GM18907 (cell line): ENCODE results near the gene GAS6.
"Not testable (repeated sequence)": the region's sequence is repeated elsewhere in the genome, so short reads cannot be mapped to it uniquely, and the experiment has no call there.

Experiments
- ATAC-seq: cut with Tn5 transposase; IDR thresholded peaks from one replicate; pipeline ENCODE4 v1.9.1; 2021; ENCODE audit warnings: mild to moderate bottlenecking, moderate library complexity; ENCODE audit not compliant: unreplicated experiment

Gene GAS6

GRCh38 chr13:113863524-113864272, at the start of gene GAS6:
GAS6 (minus strand) TSS chr13:113864076; CDS start chr13:113863920, 156 bp downstream.
- ATAC-seq = no peak

GRCh38 chr13:113913408-113913807, 49.5 kb upstream of the GAS6 start:
- not testable (repeated sequence) for ATAC-seq

GRCh38 chr13:113912596-113912995, 48.7 kb upstream of the GAS6 start:
- ATAC-seq = no peak

- ATAC-seq = no peak
These were observed 44.0 kb upstream of the GAS6 start for GRCh38 chr13:113907635-113908617.

DNA sequence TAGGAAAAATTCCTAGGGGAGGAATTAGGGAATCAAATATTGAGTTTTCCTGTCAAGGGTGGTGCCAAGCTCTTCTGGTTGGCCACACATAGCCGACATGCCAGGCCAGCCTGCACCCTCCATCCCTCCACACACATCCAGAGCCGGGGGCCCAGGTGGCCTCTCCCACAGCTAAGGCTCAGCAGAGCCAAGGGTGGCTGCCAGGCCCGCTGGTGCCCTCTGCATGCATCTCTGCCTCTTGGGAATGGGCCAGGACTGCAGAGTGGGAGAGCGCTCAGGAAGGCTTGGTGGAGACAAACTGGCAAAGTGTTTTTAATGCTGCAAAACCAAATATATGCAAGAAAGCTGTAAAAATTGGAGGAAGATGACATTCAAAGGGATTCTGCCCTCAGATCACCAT, 42.7 kb upstream of the GAS6 start:
- no peak for ATAC-seq

DNA sequence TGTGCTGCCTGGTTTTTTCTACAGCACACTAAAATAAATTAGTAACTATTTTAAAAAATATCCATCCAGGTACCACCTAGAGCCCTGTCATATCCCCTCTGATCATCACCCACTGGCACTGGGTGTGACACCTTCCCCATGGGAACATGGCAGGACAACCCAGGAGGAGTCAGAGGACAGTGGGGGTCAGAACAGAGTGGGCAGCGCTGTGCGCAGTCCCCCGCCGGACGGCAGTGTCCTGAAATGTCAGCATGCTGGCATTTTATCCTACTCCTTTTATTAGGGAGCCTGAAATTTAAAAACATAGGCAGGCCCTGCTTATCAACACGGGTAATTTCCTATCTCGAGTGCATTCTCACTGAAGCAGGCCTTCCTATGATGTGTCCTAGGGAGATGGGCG, 42.1 kb upstream of the GAS6 start:
- ATAC-seq = no peak

GRCh38 chr13:113905018-113905417, 41.1 kb upstream of the GAS6 start:
- ATAC-seq = no peak

DNA sequence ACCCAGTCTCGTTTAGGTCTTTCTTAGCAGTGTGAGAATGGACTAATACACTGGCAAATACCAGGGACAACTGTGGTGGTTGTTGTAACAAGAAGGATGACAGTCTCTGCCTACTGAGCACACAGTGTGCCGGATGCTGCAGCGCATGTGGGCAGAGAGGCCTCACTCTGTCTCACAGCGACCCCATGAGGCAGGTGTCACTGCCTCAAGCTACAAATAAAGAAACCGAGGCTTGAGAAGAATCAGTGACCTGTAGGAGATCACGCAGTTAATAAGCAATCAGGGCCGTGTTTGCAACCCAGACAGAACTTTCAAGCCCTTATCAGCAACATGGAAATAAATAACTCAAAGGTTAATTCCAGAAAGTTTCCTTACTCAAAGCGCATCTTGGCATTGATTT, 40.5 kb upstream of the GAS6 start:
- no peak for ATAC-seq

DNA sequence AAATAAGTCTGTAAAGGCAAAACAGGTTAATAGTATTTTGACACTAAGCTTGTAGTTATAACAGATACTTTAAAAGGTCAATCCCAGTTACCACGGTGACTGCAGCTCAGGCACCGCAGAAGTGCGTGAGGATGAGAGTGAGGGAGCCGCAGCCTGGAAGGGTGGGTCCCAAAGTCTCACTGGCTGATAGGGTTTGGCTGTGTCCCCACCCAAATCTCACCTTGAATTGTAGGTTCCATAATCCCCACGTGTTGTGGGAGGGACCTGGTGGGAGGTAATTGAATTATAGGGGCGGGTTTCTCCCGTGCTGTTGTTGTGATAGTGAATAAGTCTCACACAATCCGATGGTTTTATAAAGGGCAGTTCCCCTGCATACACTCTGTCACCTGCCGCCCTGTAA, 40.0 kb upstream of the GAS6 start:
- ATAC-seq = no peak

GRCh38 chr13:113902986-113903775, 39.3 kb upstream of the GAS6 start:
- ATAC-seq = no peak

- no peak for ATAC-seq
These were observed 38.6 kb upstream of the GAS6 start for GRCh38 chr13:113902481-113902880.

- no peak for ATAC-seq
These were observed 37.8 kb upstream of the GAS6 start for GRCh38 chr13:113901642-113902041.

- ATAC-seq = no peak
These were observed 37.4 kb upstream of the GAS6 start for GRCh38 chr13:113901231-113901630.

DNA sequence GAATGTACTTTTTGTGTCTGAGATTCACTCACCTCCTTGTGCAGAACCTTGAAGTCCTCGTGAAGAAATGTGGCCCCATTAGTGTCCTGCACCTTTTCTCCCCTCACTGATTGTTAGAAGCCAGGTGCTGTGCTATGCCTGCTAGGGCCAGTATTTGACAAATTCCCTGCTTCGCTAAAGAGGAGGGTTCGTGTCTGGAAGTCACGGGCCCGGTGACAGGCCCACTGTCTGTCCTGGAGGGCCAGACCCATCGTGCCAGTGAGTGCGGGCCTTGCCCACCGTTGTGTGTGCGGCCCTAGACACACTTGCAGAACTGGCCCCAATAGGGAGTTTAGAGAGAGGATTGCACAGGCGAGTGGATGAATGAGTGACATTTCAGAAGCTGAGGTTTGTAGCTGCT, 36.8 kb upstream of the GAS6 start:
- no peak for ATAC-seq

DNA sequence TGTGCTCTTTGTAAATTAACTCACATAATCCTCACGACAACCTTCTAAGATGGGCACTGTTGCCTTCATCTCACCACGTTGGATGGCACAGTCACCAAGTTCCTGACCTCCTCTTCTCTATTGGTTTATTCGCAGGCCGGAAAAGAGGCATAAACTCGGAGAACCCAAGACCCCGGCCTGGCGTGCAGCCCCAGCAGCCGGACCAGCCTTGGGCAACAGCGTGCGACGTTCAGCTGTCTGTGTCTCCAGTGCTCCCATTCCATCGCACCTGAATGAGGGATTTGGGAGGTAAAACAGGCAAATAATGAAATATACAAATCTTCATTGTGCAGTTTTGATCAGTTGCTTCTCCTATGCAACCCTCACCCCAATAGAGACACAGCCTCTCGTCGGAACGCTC, 34.5 kb upstream of the GAS6 start:
- no peak for ATAC-seq

DNA sequence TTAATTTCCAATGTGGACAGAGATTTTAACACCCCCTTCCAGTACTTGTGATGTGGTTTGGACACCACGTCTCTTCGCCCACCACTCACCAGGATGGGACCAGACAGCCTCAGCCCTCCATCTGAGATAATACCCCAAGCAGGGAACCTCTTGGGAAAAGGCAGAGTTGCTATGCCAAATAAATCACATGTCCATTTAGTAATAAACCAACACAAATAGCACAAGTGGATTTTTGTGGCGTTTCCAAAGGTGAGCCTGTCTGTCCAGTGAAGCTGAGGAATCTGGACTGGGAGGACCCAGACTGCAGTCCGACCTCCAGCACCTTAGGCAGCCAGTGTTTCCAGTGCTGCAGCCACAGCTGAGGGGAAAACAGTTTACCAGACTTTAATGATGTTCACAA, 34.1 kb upstream of the GAS6 start:
- no peak for ATAC-seq

GRCh38 chr13:113897161-113897560, 33.3 kb upstream of the GAS6 start:
- no peak for ATAC-seq

DNA sequence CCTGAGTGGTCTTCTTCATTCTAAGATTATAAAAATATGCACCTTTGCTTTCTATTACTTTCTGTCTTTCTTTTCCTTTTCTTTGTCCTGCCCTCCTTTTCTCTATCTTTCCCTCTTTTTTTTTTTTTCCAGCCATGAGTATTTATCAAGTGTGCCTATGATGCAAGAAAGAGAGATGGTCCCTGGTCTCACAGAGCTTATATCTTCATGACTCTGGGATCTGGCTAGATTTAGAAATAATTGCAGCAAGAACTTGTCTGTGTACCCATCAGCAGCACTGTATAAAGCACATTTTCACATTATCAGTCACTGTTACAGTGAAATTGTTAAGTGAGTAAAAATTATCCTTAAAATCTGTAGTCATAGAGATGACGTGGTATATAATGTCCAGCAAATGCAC, 31.6 kb upstream of the GAS6 start:
- no peak for ATAC-seq

- no peak for ATAC-seq
These were observed 27.1 kb upstream of the GAS6 start for GRCh38 chr13:113890774-113891480.

- ATAC-seq = no peak
These were observed 25.6 kb upstream of the GAS6 start for GRCh38 chr13:113889467-113889866.
